Measurements from ENCODE around the gene TDRKH. TPM values are rescaled to one million over a fixed set of nuclear protein-coding genes. Genes with fewer than 3 reads are reported as not detected.
"Not testable (repeated sequence)": the region's sequence is repeated elsewhere in the genome, so short reads cannot be mapped to it uniquely, and the experiment has no call there.

Gene TDRKH
- total RNA-seq, 2 experiments from 2014 or later: 10.2 to 21.1 TPM

DNA sequence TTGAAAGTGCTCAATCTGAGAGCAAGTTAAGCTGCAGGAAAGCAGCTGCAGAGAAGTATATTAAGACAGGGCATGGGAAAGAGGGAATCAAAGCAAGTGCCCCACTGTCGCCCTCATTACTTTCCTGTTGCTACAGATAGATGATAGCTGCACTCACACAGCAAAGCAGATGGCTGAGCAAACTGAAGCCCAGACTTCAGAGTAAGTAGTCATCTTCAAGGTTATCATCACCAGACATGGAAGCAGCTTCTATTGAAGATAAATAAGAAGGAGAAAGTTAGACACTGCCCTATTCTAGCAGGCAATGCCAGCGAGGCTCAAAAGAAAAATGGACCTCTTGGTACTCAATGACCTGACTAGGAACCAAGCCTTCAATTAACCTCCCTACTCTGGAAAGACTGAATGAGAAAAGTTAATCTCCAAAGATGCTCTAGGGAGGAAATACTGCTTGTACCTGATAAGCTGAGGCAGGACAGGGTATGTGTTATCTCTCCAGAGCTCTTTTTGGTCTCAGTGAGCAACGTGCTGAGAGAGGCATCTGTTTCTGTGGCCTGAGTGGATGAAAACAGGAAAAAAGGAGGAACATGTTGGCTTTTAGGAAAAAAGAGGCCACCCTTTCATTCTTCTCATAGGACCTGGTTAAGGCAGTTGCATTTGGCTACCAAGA lies 15.9 kb downstream of the TDRKH start:
- POLR2A ChIA-PET: interaction anchor here (1.1 to 3.7 kb wide), 2 partner anchors 11 to 15 kb away, joined by 3 to 13 read pairs; partner anchors contain the start of gene MRPL9
- no peak for DNase-seq (ENCODE audit: low spot score)
- intact Hi-C loops (cut with micrococcal nuclease; ENCODE audit: unreplicated experiment): no loop called here
- Histone ChIP-seq H3K79me2 (ENCODE audit: insufficient read depth, low read depth, low read length) (no peaks in the 10 kb centered on the region), H2AFZ (ENCODE audit: low read length) (no peak overlapping the region), H3K4me1 (ENCODE audit: insufficient read depth, low read length, poor library complexity, severe bottlenecking) (peaks cover 1% of the 10 kb centered on the region), H3K9me2 (ENCODE audit: insufficient read depth, low read length) (no peaks in the 10 kb centered on the region), H3K36me3 (ENCODE audit: insufficient read depth, low read length) (peaks cover 19% of the 10 kb centered on the region; the same call in 1 of the 2 replicates), H3K4me2 (ENCODE audit: low read length) (no peak overlapping the region), H3K9me3 (ENCODE audit: low read length) (no peaks in the 10 kb centered on the region), H4K20me1 (ENCODE audit: insufficient read depth, low read length) (no peaks in the 10 kb centered on the region), H3K4me3 (ENCODE audit: low read depth, low read length, poor library complexity, severe bottlenecking) (no peak overlapping the region), H3K27ac (ENCODE audit: low read depth, low read length, poor library complexity, severe bottlenecking) (no peak overlapping the region)
- BruUV-seq (replicated peaks): no TSS peak
- CTCF ChIA-PET (ENCODE audit: unreplicated experiment): no interaction called here
- TF ChIP-seq, protein P1, sequence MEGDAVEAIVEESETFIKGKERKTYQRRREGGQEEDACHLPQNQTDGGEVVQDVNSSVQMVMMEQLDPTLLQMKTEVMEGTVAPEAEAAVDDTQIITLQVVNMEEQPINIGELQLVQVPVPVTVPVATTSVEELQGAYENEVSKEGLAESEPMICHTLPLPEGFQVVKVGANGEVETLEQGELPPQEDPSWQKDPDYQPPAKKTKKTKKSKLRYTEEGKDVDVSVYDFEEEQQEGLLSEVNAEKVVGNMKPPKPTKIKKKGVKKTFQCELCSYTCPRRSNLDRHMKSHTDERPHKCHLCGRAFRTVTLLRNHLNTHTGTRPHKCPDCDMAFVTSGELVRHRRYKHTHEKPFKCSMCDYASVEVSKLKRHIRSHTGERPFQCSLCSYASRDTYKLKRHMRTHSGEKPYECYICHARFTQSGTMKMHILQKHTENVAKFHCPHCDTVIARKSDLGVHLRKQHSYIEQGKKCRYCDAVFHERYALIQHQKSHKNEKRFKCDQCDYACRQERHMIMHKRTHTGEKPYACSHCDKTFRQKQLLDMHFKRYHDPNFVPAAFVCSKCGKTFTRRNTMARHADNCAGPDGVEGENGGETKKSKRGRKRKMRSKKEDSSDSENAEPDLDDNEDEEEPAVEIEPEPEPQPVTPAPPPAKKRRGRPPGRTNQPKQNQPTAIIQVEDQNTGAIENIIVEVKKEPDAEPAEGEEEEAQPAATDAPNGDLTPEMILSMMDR (conservative IDR thresholded peaks at IDR 0.05; ENCODE audit: low read length): no peak
- TF ChIP-seq EZH2phosphoT487 (IDR thresholded peaks at IDR 0.05; ENCODE audit: borderline replicate concordance, low read depth, low read length): no peak

DNA sequence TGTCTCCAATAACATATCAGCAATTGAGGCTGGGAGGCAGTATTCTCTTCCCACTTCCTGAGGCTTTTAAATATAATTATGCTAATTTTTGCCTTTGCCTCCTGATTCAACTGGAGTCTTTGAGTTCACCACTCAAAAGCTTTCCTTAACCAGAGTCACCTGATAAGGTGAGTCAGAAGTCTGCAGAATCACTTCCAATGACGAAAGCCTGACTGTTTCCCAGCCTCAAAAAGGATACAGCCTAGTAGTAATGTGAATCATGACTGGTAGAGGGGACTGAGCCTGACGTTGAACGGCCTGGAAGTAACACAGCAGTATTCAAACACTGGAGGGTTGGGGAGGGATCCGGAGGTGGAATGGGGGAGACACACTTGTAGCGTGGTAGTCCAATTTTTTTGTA lies 16.6 kb downstream of the TDRKH start:
- Histone ChIP-seq H4K20me1 (ENCODE audit: insufficient read depth, low read length) (no peaks in the 10 kb centered on the region), H3K9me3 (ENCODE audit: low read length) (no peaks in the 10 kb centered on the region), H3K9me2 (ENCODE audit: insufficient read depth, low read length) (no peaks in the 10 kb centered on the region), H3K27ac (ENCODE audit: low read depth, low read length, poor library complexity, severe bottlenecking) (no peak overlapping the region), H3K4me2 (ENCODE audit: low read length) (no peak overlapping the region), H3K36me3 (ENCODE audit: insufficient read depth, low read length) (peaks cover 19% of the 10 kb centered on the region; the same call in 1 of the 2 replicates), H3K4me1 (ENCODE audit: insufficient read depth, low read length, poor library complexity, severe bottlenecking) (no peaks in the 10 kb centered on the region), H3K4me3 (ENCODE audit: low read depth, low read length, poor library complexity, severe bottlenecking) (no peak overlapping the region), H2AFZ (ENCODE audit: low read length) (no peak overlapping the region), H3K79me2 (ENCODE audit: insufficient read depth, low read depth, low read length) (no peaks in the 10 kb centered on the region)
- no peak for TF ChIP-seq EZH2phosphoT487 (IDR thresholded peaks at IDR 0.05; ENCODE audit: borderline replicate concordance, low read depth, low read length)
- TF ChIP-seq, protein P1 (conservative IDR thresholded peaks at IDR 0.05; ENCODE audit: low read length): no peak
- BruUV-seq (replicated peaks): no TSS peak
- ChIA-PET POLR2A (interaction anchor here (3.7 kb wide), 1 partner anchor 11 kb away, joined by 13 read pairs; the partner anchor contains the start of gene MRPL9), CTCF (ENCODE audit: unreplicated experiment) (no interaction called here)
- intact Hi-C loops (cut with micrococcal nuclease; ENCODE audit: unreplicated experiment): no loop called here
- DNase-seq (ENCODE audit: low spot score): no peak

DNA sequence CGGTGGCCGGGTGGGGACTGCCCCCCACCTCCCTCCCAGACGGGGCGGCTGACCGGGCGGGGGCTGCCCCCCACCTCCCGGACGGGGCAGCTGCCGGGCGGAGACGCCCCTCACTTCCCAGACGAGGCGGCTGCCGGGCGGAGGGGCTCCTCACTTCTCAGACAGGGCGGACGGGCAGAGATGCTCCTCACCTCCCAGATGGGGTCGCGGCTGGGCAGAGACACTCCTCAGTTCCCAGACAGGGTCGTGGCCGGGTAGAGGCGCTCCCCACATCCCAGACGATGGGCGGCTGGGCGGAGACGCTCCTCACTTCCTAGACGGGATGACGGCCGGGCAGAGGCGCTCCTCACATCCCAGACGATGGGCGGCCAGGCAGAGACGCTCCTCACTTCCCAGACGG lies 21.0 kb downstream of the TDRKH start:
- H3K9me3 ChIP-seq (ENCODE audit: low read length); H3K4me1 ChIP-seq (ENCODE audit: insufficient read depth, low read length, poor library complexity, severe bottlenecking); CTCF ChIA-PET (ENCODE audit: unreplicated experiment); H4K20me1 ChIP-seq (ENCODE audit: insufficient read depth, low read length); H3K9me2 ChIP-seq (ENCODE audit: insufficient read depth, low read length); H3K27ac ChIP-seq (ENCODE audit: low read depth, low read length, poor library complexity, severe bottlenecking); DNase-seq (ENCODE audit: low spot score); H2AFZ ChIP-seq (ENCODE audit: low read length); H3K4me3 ChIP-seq (ENCODE audit: low read depth, low read length, poor library complexity, severe bottlenecking); H3K79me2 ChIP-seq (ENCODE audit: insufficient read depth, low read depth, low read length); H3K4me2 ChIP-seq (ENCODE audit: low read length); BruUV-seq (replicated peaks); POLR2A ChIA-PET; H3K36me3 ChIP-seq (ENCODE audit: insufficient read depth, low read length); intact Hi-C loops (cut with micrococcal nuclease; ENCODE audit: unreplicated experiment): not testable (repeated sequence)

DNA sequence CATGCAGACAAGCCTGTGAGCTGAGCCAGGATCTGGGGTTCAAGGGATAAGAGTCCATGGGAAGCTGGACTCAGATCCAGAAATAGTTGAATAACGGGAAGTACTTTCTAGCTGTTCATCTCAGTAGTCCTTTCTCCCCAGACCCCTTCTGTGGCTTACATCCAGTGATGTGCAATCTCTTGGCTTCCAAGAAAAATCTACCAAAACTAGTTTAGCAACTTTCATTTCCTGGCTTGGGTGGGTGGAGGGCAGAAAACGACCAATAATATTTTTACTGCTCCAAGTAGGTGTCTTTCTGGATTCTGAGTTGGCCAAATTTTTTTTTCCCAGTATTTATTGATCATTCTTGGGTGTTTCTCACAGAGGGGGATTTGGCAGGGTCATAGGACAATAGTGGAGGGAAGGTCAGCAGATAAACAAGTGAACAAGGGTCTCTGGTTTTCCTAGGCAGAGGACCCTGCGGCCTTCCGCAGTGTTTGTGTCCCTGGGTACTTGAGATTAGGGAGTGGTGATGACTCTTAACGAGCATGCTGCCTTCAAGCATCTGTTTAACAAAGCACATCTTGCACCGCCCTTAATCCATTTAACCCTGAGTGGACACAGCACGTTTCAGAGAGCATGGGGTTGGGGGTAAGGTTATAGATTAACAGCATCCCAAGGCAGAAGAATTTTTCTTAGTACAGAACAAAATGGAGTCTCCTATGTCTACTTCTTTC lies 21.8 kb downstream of the TDRKH start:
- H3K27ac ChIP-seq (ENCODE audit: low read depth, low read length, poor library complexity, severe bottlenecking); H2AFZ ChIP-seq (ENCODE audit: low read length); DNase-seq (ENCODE audit: low spot score); H3K4me3 ChIP-seq (ENCODE audit: low read depth, low read length, poor library complexity, severe bottlenecking); H4K20me1 ChIP-seq (ENCODE audit: insufficient read depth, low read length); H3K4me2 ChIP-seq (ENCODE audit: low read length); CTCF ChIA-PET (ENCODE audit: unreplicated experiment); H3K9me2 ChIP-seq (ENCODE audit: insufficient read depth, low read length); BruUV-seq (replicated peaks); intact Hi-C loops (cut with micrococcal nuclease; ENCODE audit: unreplicated experiment); H3K9me3 ChIP-seq (ENCODE audit: low read length); H3K36me3 ChIP-seq (ENCODE audit: insufficient read depth, low read length); H3K79me2 ChIP-seq (ENCODE audit: insufficient read depth, low read depth, low read length): not testable (repeated sequence)
- H3K4me1 ChIP-seq (ENCODE audit: insufficient read depth, low read length, poor library complexity, severe bottlenecking): peaks cover 13% of the 10 kb centered on the region
- POLR2A ChIA-PET: interaction anchor here (1.3 kb wide), 1 partner anchor 21 kb away, joined by 3 read pairs; no protein-coding TSS in a partner anchor

Measured in OCI-LY7 (cell line).